Measurements from ENCODE around the gene SLC19A1.

SLC19A1 gene

DNA sequence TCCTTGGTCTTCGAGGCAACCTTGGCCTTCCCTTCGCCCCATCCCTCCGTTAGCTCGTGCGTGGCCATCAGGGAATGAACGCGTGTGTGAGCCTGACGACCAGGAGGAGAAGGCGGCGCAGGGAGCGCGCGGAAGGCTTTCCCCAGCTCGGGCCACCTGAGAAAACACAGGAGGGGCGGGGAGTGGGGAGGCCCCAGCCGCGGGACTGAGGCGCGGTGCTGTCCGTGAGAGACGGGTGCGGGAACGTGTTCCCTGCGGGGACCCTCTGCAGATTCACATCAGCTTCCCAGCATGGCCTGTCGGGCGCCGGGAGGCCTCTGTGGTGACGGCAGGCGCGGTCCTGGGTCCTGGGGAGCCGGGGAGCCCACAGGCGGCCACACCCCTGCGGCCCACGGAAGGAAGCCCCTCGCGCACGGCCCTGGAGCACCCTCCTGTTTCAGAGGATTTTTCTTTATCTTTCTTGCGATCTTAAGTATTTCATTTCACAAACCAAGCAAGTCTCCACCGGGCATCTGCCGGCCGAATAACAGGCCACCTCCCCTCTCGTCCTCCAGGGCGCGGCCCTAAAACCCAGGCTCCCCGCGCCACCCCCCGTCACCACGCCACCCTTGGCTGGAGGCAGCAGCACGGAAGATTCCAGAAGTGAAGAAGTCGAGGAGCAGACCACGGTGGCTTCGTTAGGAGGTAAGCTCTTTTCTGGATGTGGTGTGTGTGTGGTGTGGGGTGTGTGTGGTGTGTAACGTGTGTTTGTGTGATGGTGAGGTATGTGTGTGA is 66.3 kb downstream of the SLC19A1 start:
- DNase-seq, result no peak

GRCh38 chr21:45475004-45475685 is 67.1 kb downstream of the SLC19A1 start:
- DNase-seq, result no peak

- DNase-seq, result no peak
Measured at GRCh38 chr21:45474323-45474950, 67.8 kb downstream of the SLC19A1 start.

- DNase-seq, result no peak
Measured at GRCh38 chr21:45473496-45474322, 68.5 kb downstream of the SLC19A1 start.

- no peak for DNase-seq
Measured at GRCh38 chr21:45472445-45473365, 69.5 kb downstream of the SLC19A1 start.

- no peak for DNase-seq
Measured at GRCh38 chr21:45471525-45472221, 70.6 kb downstream of the SLC19A1 start.

- DNase-seq, result no peak
Measured at GRCh38 chr21:45470773-45471524, 71.3 kb downstream of the SLC19A1 start.

DNA sequence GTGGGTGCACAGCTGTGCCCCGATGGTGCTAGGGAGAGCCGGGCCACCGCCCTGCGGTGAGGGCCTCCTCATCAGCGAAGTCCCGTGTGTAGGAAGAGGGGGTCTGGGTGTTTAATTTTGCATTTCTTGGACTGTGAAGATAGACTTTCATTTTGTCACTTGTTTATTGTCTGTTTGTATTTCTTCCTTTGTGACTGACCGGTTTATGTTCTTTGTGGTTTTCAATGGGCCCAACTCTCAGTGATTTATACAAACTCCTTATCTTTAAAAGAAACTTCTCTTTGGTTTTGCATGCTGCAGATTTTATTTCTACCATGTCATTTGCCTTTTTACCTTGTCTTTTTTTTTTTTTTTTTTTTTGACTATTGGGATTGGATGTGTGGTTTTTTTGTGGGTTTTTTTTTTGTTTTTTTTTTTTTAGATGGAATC is 72.1 kb downstream of the SLC19A1 start:
- no peak for DNase-seq

- DNase-seq, result no peak
Measured at GRCh38 chr21:45469273-45470086, 72.8 kb downstream of the SLC19A1 start.

DNA sequence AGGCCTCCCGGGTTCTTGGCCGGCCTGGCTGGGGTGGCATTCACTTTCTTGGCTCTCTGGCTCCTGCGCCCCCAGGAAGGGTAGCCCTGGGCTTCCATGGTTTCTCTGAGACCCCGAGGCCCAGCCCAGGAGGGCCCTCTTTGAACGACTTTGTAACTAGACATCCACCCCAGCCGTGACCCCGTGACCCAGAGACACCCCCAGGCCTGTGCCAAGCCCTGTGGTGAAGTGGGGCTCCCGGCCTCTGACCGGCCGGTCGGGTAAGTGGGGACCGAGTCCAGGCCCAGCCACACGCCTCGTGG is 73.3 kb downstream of the SLC19A1 start:
- DNase-seq, result no peak

DNA sequence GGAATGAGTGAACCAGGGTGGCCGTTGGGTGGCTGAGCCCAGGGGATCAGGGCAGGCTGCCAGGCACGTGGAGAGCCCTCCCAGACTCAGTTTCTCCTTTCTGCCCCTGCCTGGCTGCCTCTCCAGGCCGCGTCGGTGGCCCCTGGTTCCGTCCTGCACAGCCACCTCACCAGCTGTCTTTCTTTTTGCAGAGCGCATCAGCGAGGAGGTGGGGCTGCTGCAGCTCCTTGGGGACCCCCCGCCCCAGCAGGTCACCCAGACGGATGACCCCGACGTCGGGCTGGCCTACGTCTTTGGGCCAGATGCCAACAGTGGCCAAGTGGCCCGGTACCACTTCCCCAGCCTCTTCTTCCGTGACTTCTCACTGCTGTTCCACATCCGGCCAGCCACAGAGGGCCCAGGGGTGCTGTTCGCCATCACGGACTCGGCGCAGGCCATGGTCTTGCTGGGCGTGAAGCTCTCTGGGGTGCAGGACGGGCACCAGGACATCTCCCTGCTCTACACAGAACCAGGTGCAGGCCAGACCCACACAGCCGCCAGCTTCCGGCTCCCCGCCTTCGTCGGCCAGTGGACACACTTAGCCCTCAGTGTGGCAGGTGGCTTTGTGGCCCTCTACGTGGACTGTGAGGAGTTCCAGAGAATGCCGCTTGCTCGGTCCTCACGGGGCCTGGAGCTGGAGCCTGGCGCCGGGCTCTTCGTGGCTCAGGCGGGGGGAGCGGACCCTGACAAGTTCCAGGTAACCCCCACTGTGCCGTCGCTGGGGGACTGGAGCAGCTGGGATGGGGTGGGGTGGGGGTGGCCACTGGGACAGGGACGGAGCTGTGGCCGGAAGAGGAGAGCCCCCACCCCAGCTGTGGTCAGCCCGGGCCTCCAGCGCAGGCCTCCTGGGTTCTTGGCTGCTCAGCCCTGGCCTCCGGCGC is 73.9 kb downstream of the SLC19A1 start:
- DNase-seq, result no peak

DNA sequence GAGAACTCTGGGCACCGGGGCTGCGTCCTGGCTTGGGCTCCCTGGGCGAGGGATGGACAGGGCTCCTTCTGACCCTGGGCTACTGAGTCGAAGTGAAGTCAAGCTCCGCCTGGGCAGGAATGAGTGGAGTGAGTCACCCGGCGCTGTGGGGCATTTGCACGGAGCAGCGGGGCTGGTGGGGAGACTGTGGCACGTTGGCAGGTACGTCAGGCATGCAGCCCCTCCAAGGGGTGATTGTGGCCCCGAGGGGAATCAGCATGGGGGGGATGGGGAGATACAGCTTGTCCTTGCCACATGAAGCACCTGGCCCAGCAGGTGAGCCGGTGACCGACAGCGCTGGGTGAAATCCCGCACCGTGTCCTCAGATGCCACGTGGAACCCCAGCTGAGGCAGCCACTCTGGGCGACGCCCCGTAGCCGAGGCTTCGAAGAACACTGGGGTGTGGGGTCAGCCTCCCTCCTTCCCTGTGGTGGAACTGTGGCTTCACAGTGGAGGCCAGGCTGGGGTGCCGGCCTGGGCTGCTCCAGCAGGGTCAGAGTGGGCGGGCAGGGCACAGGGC is 74.9 kb downstream of the SLC19A1 start:
- no peak for DNase-seq

DNA sequence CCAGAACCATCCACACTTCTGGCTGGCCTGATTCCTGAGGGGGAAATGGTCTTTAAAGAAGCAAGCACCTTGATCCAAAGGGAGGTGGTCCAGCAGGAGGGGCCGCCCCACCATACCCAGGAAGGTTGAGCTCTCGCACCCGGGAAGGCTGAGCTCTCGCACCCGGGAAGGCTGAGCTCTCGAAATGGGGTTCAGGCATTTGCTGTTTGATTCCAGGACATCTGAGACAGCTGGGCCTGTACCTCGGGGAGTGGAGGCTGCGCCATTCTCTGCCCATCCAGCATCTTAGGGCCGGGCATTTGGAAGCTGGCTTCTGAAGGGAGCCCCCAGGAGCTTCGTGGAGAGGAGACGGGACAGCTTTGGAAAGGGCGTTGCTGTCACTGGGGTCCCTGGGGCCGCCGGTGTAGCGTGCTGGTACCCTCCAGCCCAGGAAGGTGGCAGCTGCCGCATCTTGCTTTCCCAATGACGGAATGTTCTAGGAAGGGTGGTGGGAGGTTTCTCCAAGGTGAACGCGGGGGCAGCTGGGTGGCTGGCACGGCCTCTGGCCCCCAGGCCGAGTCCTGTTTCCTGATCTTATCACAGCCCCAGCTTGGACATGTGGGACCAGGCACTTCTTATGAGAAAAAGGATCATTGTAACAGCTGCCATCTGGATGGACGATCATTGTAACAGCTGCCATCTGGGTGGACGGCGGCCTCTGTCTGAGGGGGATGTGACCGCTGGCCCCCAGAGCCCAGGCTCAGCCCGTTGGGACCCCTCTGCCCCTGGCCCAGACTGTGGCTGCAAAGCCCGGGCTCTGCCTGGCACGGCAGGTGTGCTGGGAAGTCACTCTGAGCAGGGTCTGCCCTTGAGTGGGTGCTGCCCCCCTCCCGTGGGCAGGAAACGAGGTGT is 75.7 kb downstream of the SLC19A1 start:
- DNase-seq, result peak; percentile 61 to 88

- DNase-seq, result peak in 1 of 2 experiments; percentile 41
Measured at GRCh38 chr21:45465611-45466329, 76.5 kb downstream of the SLC19A1 start.

DNA sequence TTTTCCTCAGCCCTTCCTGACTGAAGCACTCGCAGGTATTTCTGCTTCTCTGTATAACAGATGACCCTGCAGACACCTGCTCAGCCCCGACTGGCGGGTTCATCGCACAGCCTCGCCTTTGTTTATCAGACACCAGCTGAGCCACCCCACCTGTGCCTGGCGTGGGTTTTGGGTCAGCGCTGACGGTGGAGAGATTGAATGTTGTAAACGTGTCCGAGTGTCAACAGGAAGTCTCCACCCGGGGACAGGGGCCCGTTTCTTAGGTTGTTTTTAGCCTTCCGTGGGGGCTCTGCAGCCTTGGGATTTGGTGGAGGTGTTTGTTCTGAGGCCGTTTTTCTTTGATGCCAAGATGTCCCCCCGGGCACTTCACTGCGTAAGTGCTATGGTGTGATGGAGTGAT is 77.1 kb downstream of the SLC19A1 start:
- no peak for DNase-seq

DNA sequence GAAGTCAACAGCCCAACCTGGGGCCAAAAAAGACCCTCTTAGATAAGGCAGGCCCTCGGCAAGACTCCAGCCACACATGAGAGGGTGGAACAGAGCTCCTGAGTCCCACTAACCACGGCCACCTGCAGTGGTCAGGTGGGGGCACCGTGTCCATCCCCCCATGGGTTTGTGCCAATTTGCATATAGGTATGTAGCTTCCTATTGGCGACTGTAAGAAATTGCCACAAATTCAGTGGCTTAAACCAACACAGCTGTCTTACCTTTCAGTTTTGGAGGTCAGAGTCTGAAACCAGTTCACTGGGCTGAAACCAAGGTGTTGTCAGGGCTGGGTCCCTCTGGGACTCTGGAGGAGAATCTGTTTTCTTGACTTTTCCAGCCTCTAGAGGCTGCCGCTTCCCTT is 77.9 kb downstream of the SLC19A1 start:
- DNase-seq, result no peak

DNA sequence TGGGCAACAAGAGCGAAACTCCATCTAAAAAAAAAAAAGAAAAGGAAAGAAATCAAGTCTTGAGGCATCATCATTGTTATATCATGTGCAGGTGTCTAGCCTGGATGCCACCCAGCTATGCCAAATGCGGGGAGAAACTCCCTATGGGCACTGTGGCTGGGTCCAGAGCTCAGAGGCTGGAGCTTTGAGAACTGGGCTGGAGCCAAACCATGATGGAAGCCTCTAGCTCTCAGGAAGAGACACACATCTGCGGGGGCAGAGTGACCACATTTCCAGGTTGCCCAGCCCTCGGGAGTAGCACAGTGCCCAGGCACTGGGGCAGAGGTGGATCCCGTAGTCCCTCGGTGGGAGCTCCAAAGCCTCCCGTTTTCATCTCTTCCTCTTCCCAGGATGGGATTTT is 78.4 kb downstream of the SLC19A1 start:
- no peak for DNase-seq
